SK-N-SH (cell line): Measurements from ENCODE around the gene CST3. TPM values are rescaled to one million over a fixed set of nuclear protein-coding genes. Genes with fewer than 3 reads are reported as not detected.

Source experiments
- CTCF ChIA-PET: fragments of 300-600, 350-600 bp; formaldehyde crosslinking; extraction: SDS; loops from one replicate; lab custom pipeline; 2021; lab: Yijun Ruan, JAX
- POLR2A ChIA-PET: fragments of 350-600 bp; sonication (Branson Sonifier 250); formaldehyde crosslinking; extraction: SDS; loops from one replicate; lab custom pipeline; 2020; ENCODE audit warnings: antibody characterized with exemption, inconsistent platforms; lab: Yijun Ruan, JAX
- DNase-seq: peaks from one replicate; pipeline ENCODE4 v3.0.0; 2012
- H2AFZ ChIP-seq: fragments of 200-600 bp; sonication (generic); 2 replicates; pipeline ENCODE4 v1.8.1; 2016; ENCODE audit warnings: antibody characterized with exemption, mild to moderate bottlenecking, low read depth
- H3F3A ChIP-seq: fragments of 200-600 bp; sonication (generic); replicated peaks from 2 replicates; pipeline ENCODE3; 2016; ENCODE audit warnings: antibody characterized with exemption, mild to moderate bottlenecking; ENCODE audit not compliant: insufficient read depth
- H3K27ac ChIP-seq, 2 experiments: fragments of 200-500 bp in 1 of 2; fragments of 200-600 bp in 1 of 2; sonication (Bioruptor generic) in 1 of 2; sonication (generic), shearing (Covaris generic) in 1 of 2; 2 replicates each; pipeline versions ENCODE4 v1.5.1 to v1.6.1; 2014 to 2016; ENCODE audit warnings: low read depth in 2 of 2, inconsistent platforms in 1 of 2, low read length in 1 of 2, mild to moderate bottlenecking in 1 of 2, mixed read lengths in 1 of 2
- H3K27me3 ChIP-seq: fragments of 200-600 bp; sonication (generic), shearing (Covaris generic); 2 replicates; pipeline ENCODE4 v1.6.1; 2016; ENCODE audit warnings: mixed run types; ENCODE audit not compliant: insufficient read depth
- H3K36me3 ChIP-seq, 2 experiments: fragments of 200-500 bp in 1 of 2; fragments of 200-600 bp in 1 of 2; sonication (Bioruptor generic) in 1 of 2; sonication (generic) in 1 of 2; replicated peaks in 1 of 2; 2 replicates each; pipeline versions ENCODE3 to v1.5.1; 2014 to 2016; ENCODE audit warnings: low read length in 1 of 2, mild to moderate bottlenecking in 1 of 2; ENCODE audit not compliant: insufficient read depth in 2 of 2, control insufficient read depth in 1 of 2
- H3K4me1 ChIP-seq, 2 experiments: fragments of 200-500 bp in 1 of 2; fragments of 200-600 bp in 1 of 2; sonication (Bioruptor generic) in 1 of 2; sonication (generic), shearing (Covaris generic) in 1 of 2; 2 replicates each; pipeline versions ENCODE4 v1.5.1 to v1.6.1; 2014 to 2016; ENCODE audit warnings: low read depth in 1 of 2, low read length in 1 of 2, mixed run types in 1 of 2; ENCODE audit not compliant: insufficient read depth in 2 of 2, control insufficient read depth in 1 of 2
- H3K4me2 ChIP-seq: fragments of 200-600 bp; sonication (generic), shearing (Covaris generic); 2 replicates; pipeline ENCODE4 v1.6.1; 2017; ENCODE audit warnings: mixed run types
- H3K4me3 ChIP-seq, 2 experiments: fragments of 200-500 bp in 1 of 2; fragments of 200-600 bp in 1 of 2; sonication (Bioruptor generic) in 1 of 2; sonication (generic), shearing (Covaris generic) in 1 of 2; 2 replicates each; pipeline versions ENCODE4 v1.5.1 to v1.8.1; 2014 to 2016; ENCODE audit warnings: low read depth in 2 of 2, inconsistent platforms in 1 of 2, low read length in 1 of 2, mild to moderate bottlenecking in 1 of 2, mixed read lengths in 1 of 2, moderate library complexity in 1 of 2
- H3K79me2 ChIP-seq: fragments of 200-600 bp; sonication (generic); 2 replicates; pipeline ENCODE4 v1.8.1; 2017; ENCODE audit warnings: mild to moderate bottlenecking; ENCODE audit not compliant: insufficient read depth
- H3K9ac ChIP-seq: fragments of 200-600 bp; sonication (generic); 2 replicates; pipeline ENCODE4 v1.6.1; 2017; ENCODE audit warnings: mixed run types
- H3K9me2 ChIP-seq: fragments of 200-600 bp; sonication (generic); 2 replicates; pipeline ENCODE4 v1.6.1; 2017; ENCODE audit warnings: mixed run types
- H3K9me3 ChIP-seq: fragments of 200-600 bp; sonication (generic); 2 replicates; pipeline ENCODE4 v1.6.1; 2017; ENCODE audit warnings: mixed run types, mild to moderate bottlenecking, moderate library complexity
- H4K20me1 ChIP-seq: fragments of 200-600 bp; sonication (generic); 2 replicates; pipeline ENCODE4 v1.6.1; 2017; ENCODE audit warnings: mild to moderate bottlenecking, mixed run types; ENCODE audit not compliant: insufficient read depth
- ELF1 ChIP-seq: IDR thresholded peaks from 2 replicates; pipeline ENCODE4 v1.4.0; 2012
- GATA2 ChIP-seq: sonication (generic); formaldehyde crosslinking; IDR thresholded peaks from 2 replicates; pipeline ENCODE4 v1.5.0; 2020; ENCODE audit warnings: mild to moderate bottlenecking, missing genetic modification reagents
- NFIC ChIP-seq: IDR thresholded peaks from 2 replicates; pipeline ENCODE4 v1.4.0; 2012; ENCODE audit warnings: borderline replicate concordance
- NRF1 ChIP-seq: IDR thresholded peaks from 2 replicates; pipeline ENCODE4 v1.6.1; 2012; ENCODE audit warnings: low read depth, mild to moderate bottlenecking, low read length
- RAD21 ChIP-seq: IDR thresholded peaks from 2 replicates; pipeline ENCODE4 v1.6.1; 2012; ENCODE audit warnings: mild to moderate bottlenecking, low read length
- RCOR1 ChIP-seq: fragments of 150-350 bp; IDR thresholded peaks from 2 replicates; pipeline ENCODE4 v1.6.1; 2017; ENCODE audit warnings: antibody characterized with exemption, low read length
- RFX5 ChIP-seq: IDR thresholded peaks from 2 replicates; pipeline ENCODE4 v1.6.1; 2012; ENCODE audit warnings: mild to moderate bottlenecking, improper control_type of control experiment, low read length
- RXRA ChIP-seq: IDR thresholded peaks from 2 replicates; pipeline ENCODE4 v1.4.0; 2012; ENCODE audit warnings: low read depth, mild to moderate bottlenecking, borderline replicate concordance
- SIN3A ChIP-seq: IDR thresholded peaks from 2 replicates; pipeline ENCODE4 v1.6.1; 2012; ENCODE audit warnings: low read depth, mild to moderate bottlenecking, low read length, moderate library complexity, borderline replicate concordance
- TCF12 ChIP-seq: IDR thresholded peaks from 2 replicates; pipeline ENCODE4 v1.4.0; 2012
- WGBS: methylation state at CpG from one replicate; pipeline ENCODE4 v1.1.6; 2017; ENCODE audit warnings: low lambda C conversion rate; 5-methylcytosine and 5-hydroxymethylcytosine counted together
- polyA plus RNA-seq, 3 experiments: library from polyadenylated mRNA; depleted of rRNA; stranded (reverse); fragments of >200 nt; gene quantifications; 2 replicates each; pipeline ENCODE4 v1.2.3, GENCODE V29; 2012
- TF ChIP-seq, protein P1 (sequence below): IDR thresholded peaks from 2 replicates; pipeline ENCODE4 v1.6.1; 2012; ENCODE audit warnings: mild to moderate bottlenecking, low read depth, low read length, moderate library complexity

The CST3 gene
- polyA plus RNA-seq, 1 of the 3 experiments (the other 2 are of a cell fraction) = 428 TPM

DNA sequence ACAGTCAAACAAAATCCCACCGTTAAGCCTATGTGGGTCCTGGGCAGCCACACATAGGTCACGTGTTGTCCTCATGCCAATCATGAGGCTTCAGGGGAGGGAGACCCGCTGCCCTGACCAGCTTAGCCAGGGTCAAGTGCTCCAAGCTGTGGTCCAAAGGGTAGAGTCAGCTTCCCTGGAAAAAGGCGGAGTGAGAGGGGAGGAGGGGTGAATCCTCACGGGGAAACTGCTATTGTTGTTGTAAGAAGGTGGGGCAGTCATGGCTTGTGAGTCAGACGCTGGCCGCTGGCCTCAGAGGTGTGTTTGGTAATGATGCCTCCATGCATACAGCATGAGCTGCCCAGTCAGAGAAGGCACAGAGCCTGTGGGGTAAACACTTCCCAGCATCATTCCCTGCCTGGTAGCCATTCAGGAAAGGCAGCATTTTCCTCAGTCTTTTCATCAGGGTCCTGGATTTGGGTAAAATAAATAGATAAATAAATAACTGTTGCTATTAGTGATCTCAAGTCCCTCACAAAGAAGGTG is 8.7 kb downstream of the CST3 start:
- H3K27ac ChIP-seq = no peak overlapping the region
- 60% methylated on average over 6 of the region's 7 CpGs for WGBS

DNA sequence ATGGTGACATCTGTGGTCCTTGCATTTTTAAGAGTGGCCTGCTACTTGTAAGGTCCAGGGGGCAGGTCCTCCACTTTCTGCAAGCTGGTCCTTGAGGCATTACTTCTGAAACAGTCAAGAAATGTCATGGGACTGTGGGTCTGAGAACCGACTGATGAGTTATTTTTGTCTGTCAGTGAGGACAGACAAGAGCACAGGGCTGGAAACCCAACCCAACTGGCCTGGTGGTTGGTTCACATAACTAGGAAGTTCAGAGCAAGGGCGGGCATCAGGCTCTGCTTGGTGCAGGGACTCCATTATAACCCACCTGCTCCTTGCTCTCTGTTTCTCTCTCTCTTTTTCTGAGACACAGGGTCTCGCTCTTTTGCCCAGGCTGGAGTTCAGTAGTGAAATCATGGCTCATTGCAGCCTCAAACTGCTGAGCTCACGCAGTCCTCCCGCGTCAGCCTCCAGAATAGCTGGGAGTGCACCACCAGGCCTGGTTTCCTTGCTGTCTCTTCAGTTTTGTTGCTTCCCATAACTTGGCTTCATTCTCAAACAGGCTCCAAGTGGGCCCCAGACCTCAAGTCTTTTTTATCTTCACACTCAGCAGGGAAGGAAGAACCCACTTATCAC is 9.2 kb downstream of the CST3 start:
- CTCF ChIA-PET = interaction anchor here (1.7 kb wide), 1 partner anchor 22 kb away, joined by 4 read pairs; no protein-coding TSS in a partner anchor

More for the DNA sequence above, 8.7 kb downstream of the CST3 start:
- DNase-seq = no peak
- H3K4me2 ChIP-seq = no peak overlapping the region
- H3K9me3 ChIP-seq = no peaks in the 10 kb centered on the region
- H3K36me3 ChIP-seq = peaks cover 0 to 13% of the 10 kb centered on the region in 2 experiments
- no peaks in the 10 kb centered on the region for H3K9me2 ChIP-seq
- ChIA-PET POLR2A (no interaction called here), CTCF (interaction anchor here (1.7 kb wide), 1 partner anchor 22 kb away, joined by 4 read pairs; no protein-coding TSS in a partner anchor)
- no peaks in the 10 kb centered on the region for H4K20me1 ChIP-seq
- H3K79me2 ChIP-seq = no peaks in the 10 kb centered on the region
- no peak overlapping the region for H3K9ac ChIP-seq
- H3K27me3 ChIP-seq = no peaks in the 10 kb centered on the region
- TF ChIP-seq GATA2 (CRISPR knock-in tag) (no peak), RAD21 (no peak), NRF1 (no peak), SIN3A (no peak)
- TF ChIP-seq, protein P1, sequence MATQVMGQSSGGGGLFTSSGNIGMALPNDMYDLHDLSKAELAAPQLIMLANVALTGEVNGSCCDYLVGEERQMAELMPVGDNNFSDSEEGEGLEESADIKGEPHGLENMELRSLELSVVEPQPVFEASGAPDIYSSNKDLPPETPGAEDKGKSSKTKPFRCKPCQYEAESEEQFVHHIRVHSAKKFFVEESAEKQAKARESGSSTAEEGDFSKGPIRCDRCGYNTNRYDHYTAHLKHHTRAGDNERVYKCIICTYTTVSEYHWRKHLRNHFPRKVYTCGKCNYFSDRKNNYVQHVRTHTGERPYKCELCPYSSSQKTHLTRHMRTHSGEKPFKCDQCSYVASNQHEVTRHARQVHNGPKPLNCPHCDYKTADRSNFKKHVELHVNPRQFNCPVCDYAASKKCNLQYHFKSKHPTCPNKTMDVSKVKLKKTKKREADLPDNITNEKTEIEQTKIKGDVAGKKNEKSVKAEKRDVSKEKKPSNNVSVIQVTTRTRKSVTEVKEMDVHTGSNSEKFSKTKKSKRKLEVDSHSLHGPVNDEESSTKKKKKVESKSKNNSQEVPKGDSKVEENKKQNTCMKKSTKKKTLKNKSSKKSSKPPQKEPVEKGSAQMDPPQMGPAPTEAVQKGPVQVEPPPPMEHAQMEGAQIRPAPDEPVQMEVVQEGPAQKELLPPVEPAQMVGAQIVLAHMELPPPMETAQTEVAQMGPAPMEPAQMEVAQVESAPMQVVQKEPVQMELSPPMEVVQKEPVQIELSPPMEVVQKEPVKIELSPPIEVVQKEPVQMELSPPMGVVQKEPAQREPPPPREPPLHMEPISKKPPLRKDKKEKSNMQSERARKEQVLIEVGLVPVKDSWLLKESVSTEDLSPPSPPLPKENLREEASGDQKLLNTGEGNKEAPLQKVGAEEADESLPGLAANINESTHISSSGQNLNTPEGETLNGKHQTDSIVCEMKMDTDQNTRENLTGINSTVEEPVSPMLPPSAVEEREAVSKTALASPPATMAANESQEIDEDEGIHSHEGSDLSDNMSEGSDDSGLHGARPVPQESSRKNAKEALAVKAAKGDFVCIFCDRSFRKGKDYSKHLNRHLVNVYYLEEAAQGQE = no peak
- H2AFZ ChIP-seq = no peak overlapping the region
- H3F3A ChIP-seq = no peaks in the 10 kb centered on the region
- no peaks in the 10 kb centered on the region; a peak in 1 of 4 replicates for H3K4me1 ChIP-seq
- no peak overlapping the region for H3K4me3 ChIP-seq

More for the DNA sequence above, 9.2 kb downstream of the CST3 start:
- WGBS = 78% methylated on average over 6 of the region's 6 CpGs
- Histone ChIP-seq H3F3A (no peaks in the 10 kb centered on the region), H3K9ac (no peak overlapping the region), H3K9me3 (no peaks in the 10 kb centered on the region), H3K36me3 (peaks cover 0 to 11% of the 10 kb centered on the region in 2 experiments), H3K79me2 (no peaks in the 10 kb centered on the region), H3K4me2 (no peak overlapping the region), H3K27ac (no peak overlapping the region), H3K27me3 (no peaks in the 10 kb centered on the region), H4K20me1 (no peaks in the 10 kb centered on the region), H2AFZ (no peak overlapping the region), H3K9me2 (no peaks in the 10 kb centered on the region), H3K4me1 (no peaks in the 10 kb centered on the region; a peak in 1 of 4 replicates), H3K4me3 (no peak overlapping the region)
- DNase-seq = no peak
- TF ChIP-seq RCOR1 = no peak
- TF ChIP-seq RFX5 = no peak
- TF ChIP-seq NFIC = no peak
- TF ChIP-seq RXRA = no peak
- no peak for TF ChIP-seq TCF12
- TF ChIP-seq ELF1 = no peak
- POLR2A ChIA-PET = no interaction called here
